HepG2 (cell line): ENCODE results near the gene EEFSEC. TPM values are rescaled to one million over a fixed set of nuclear protein-coding genes. Genes with fewer than 3 reads are reported as not detected.

Experiments
- ATAC-seq: fragments of 200-7000 bp; cut with Tn5 transposase; 3 replicates; pipeline ENCODE4 v1.9.1; 2020; ENCODE audit warnings: mild to moderate bottlenecking, moderate library complexity
- BruUV-seq: library from RNA; stranded (reverse); fragments of 400-500 nt; replicated peaks from 2 replicates; lab custom pipeline; 2021; lab: Mats Ljungman, UMichigan
- CTCF ChIA-PET: fragments of 300-600 bp; formaldehyde crosslinking; extraction: SDS; loops from one replicate; lab custom pipeline; 2021; ENCODE audit warnings: low total read pairs, inconsistent platforms, low intra/inter-chr PET ratio; lab: Yijun Ruan, JAX
- POLR2A ChIA-PET: fragments of 350-600 bp; sonication (Branson Sonifier 250); formaldehyde crosslinking; loops from one replicate; lab custom pipeline; 2020; ENCODE audit warnings: antibody characterized with exemption, inconsistent platforms; lab: Yijun Ruan, JAX
- DNase-seq: peaks from one replicate; pipeline ENCODE4 v3.0.0-alpha.2; 2015; ENCODE audit warnings: low spot score
- FAIRE-seq: peaks from 3 replicates; lab custom pipeline; 2011; peaks lifted over from hg19 to GRCh38; lab: Jason Lieb, UNC
- H2AFZ ChIP-seq: one replicate; pipeline ENCODE4 v1.6.1; 2011; ENCODE audit warnings: low read length, inconsistent platforms
- H3K27ac ChIP-seq: fragments of 300-600 bp; 3 replicates; pipeline ENCODE4 v1.8.0; 2011; ENCODE audit warnings: mixed run types, mild to moderate bottlenecking, mixed read lengths, low read length, inconsistent platforms; ENCODE audit not compliant: insufficient read depth; ENCODE audit errors: extremely low read length
- H3K27me3 ChIP-seq, 2 experiments: fragments of 200-600 bp in 1 of 2; 2 replicates in 1 of 2; 3 replicates in 1 of 2; pipeline versions ENCODE4 v1.6.0 to v1.8.0; 2011; ENCODE audit warnings: low read length in 2 of 2, mild to moderate bottlenecking in 2 of 2, moderate library complexity in 2 of 2, inconsistent platforms in 1 of 2; ENCODE audit not compliant: insufficient read depth in 2 of 2, control insufficient read depth in 1 of 2
- H3K36me3 ChIP-seq, 2 experiments: fragments of 200-600 bp in 1 of 2; replicated peaks in 1 of 2; 2 replicates in 1 of 2; 3 replicates in 1 of 2; pipeline versions ENCODE4 v1.5.1 to v1.8.0; 2011; ENCODE audit warnings: low read length in 2 of 2, inconsistent platforms in 1 of 2; ENCODE audit not compliant: insufficient read depth in 2 of 2, control insufficient read depth in 1 of 2
- H3K4me1 ChIP-seq: 2 replicates; pipeline ENCODE4 v1.5.1; 2012; ENCODE audit warnings: low read length, inconsistent platforms; ENCODE audit not compliant: insufficient read depth
- H3K4me2 ChIP-seq: 2 replicates; pipeline ENCODE4 v1.6.0; 2011; ENCODE audit warnings: low read depth, low read length, inconsistent platforms
- H3K4me3 ChIP-seq, 3 experiments: fragments of 200-600 bp in 1 of 3; sonication (generic), shearing (Covaris generic) in 1 of 3; replicated peaks in 1 of 3; 2 replicates each; pipeline ENCODE4 v1.5.1; 2011 to 2016; ENCODE audit warnings: low read length in 3 of 3, inconsistent platforms in 2 of 3, low read depth in 2 of 3, mild to moderate bottlenecking in 2 of 3, control low read depth in 1 of 3, mixed read lengths in 1 of 3; ENCODE audit not compliant: insufficient read depth in 1 of 3
- H3K79me2 ChIP-seq: one replicate; pipeline ENCODE4 v1.6.1; 2011; ENCODE audit warnings: low read length, inconsistent platforms; ENCODE audit not compliant: insufficient read depth
- H3K9ac ChIP-seq: 2 replicates; pipeline ENCODE4 v1.6.0; 2011; ENCODE audit warnings: mild to moderate bottlenecking, low read depth, low read length, inconsistent platforms; ENCODE audit not compliant: insufficient read depth
- H3K9me3 ChIP-seq: 2 replicates; pipeline ENCODE4 v1.5.1; 2012; ENCODE audit warnings: mild to moderate bottlenecking, low read length
- H4K20me1 ChIP-seq: 2 replicates; pipeline ENCODE4 v1.6.0; 2011; ENCODE audit warnings: inconsistent platforms, mild to moderate bottlenecking, low read length, moderate library complexity; ENCODE audit not compliant: insufficient read depth
- EEA1 ChIP-seq: sonication (generic); formaldehyde crosslinking; IDR thresholded peaks from 2 replicates; pipeline ENCODE4 v1.5.1; 2020; ENCODE audit warnings: mild to moderate bottlenecking, missing genetic modification reagents, borderline replicate concordance
- FOXJ3 ChIP-seq: sonication (generic); formaldehyde crosslinking; IDR thresholded peaks from 2 replicates; pipeline ENCODE4 v1.4.0; 2020; ENCODE audit warnings: missing genetic modification reagents, mild to moderate bottlenecking, borderline replicate concordance
- GPN1 ChIP-seq: sonication (generic); formaldehyde crosslinking; IDR thresholded peaks from 2 replicates; pipeline ENCODE4 v1.5.1; 2020; ENCODE audit warnings: missing genetic modification reagents, borderline replicate concordance
- MEIS2 ChIP-seq: sonication (generic); formaldehyde crosslinking; IDR thresholded peaks from 2 replicates; pipeline ENCODE4 v1.9.0; 2021; ENCODE audit warnings: mild to moderate bottlenecking, missing genetic modification reagents
- MXD4 ChIP-seq: IDR thresholded peaks from 2 replicates; pipeline ENCODE4 v1.6.1; 2016; ENCODE audit warnings: mild to moderate bottlenecking, missing biosample characterization, missing genetic modification reagents
- RFX1 ChIP-seq: fragments of 450-650 bp; IDR thresholded peaks from 2 replicates; pipeline ENCODE4 v1.6.1; 2017
- TBX2 ChIP-seq: sonication (generic); formaldehyde crosslinking; IDR thresholded peaks from 2 replicates; pipeline ENCODE4 v1.5.0; 2020; ENCODE audit warnings: missing genetic modification reagents, mild to moderate bottlenecking, borderline replicate concordance
- WGBS: methylation state at CpG from one replicate; pipeline ENCODE4 v1.1.6; 2017; ENCODE audit warnings: low lambda C conversion rate; 5-methylcytosine and 5-hydroxymethylcytosine counted together
- in situ Hi-C: cut with HindIII; loops from 2 replicates; pipeline ENCODE4 v1.10.0; 2017; ENCODE audit warnings: low pct_unique_long_range_greater_than_20kb; ENCODE audit not compliant: extremely low pct_ligation_motif_present
- intact Hi-C: fragments of 100-400 bp; cut with micrococcal nuclease; formaldehyde crosslinking; loops from one replicate; pipeline ENCODE4 v1.10.0; 2022; ENCODE audit not compliant: unreplicated experiment
- polyA plus RNA-seq, 8 experiments: library from polyadenylated mRNA; depleted of rRNA in 3 of 8; stranded (reverse) in 7 of 8; unstranded in 1 of 8; fragments of >200 nt; fragmentation: Illumina TruSeq in 4 of 8; extraction: Trizol in 4 of 8; gene quantifications; 2 replicates each; pipeline versions ENCODE4 v1.2.1 to v1.2.3, GENCODE V29; 2011 to 2016; ENCODE audit warnings: low read depth in 4 of 8, missing spikeins in 1 of 8, mixed read lengths in 1 of 8; ENCODE audit not compliant: insufficient read depth in 1 of 8
- total RNA-seq, 5 experiments: library from RNA; depleted of rRNA; stranded (reverse); fragments of >200 nt; fragmentation: Illumina TruSeq; extraction: Trizol; gene quantifications; 2 replicates each; pipeline ENCODE4 v1.2.3, GENCODE V29; 2016; ENCODE audit warnings: low read depth in 1 of 5
- TF ChIP-seq, protein P1 (sequence below): sonication (generic); formaldehyde crosslinking; IDR thresholded peaks from 2 replicates; pipeline ENCODE4 v1.4.0; 2020; ENCODE audit warnings: missing genetic modification reagents; ENCODE audit errors: not compliant biosample characterization
- TF ChIP-seq, protein P2 (sequence below): sonication (generic); formaldehyde crosslinking; IDR thresholded peaks from 2 replicates; pipeline ENCODE4 v1.5.1; 2020; ENCODE audit warnings: missing genetic modification reagents, mild to moderate bottlenecking, borderline replicate concordance

EEFSEC gene
- total and polyA plus RNA-seq, 2 of the 13 experiments (the other 11 are each of a cell fraction or from before 2014, with no cell fraction given): 6.4 to 24.2 TPM

DNA sequence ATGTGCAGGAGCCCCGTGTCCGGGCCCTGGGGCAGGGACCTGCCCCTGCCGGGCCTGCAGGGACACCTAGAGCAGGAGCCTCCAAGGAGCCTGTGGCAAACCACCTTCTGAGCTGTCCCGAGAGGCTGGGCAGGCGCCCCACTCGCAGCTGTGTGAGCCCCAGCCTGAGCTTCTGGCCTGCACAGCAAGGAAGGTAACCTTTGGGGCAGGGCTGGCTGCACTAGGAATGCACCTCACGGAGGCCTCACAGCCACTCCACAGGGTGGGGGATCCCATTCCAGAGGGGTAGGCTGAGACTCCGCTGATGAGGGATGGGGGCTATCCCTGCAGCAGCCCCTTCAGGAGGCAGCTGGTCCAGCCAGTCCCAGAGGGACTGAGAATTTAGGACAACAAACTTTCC lies 245.3 kb downstream of the EEFSEC start:
- Histone ChIP-seq H3K4me3 (no peak overlapping the region), H4K20me1 (no peaks in the 10 kb centered on the region), H3K36me3 (peaks cover 0 to 1% of the 10 kb centered on the region in 2 experiments; a peak in 2 of 5 replicates), H3K27ac (no peak overlapping the region), H2AFZ (no peak overlapping the region), H3K27me3 (no peaks in the 10 kb centered on the region), H3K9me3 (no peaks in the 10 kb centered on the region), H3K4me2 (no peak overlapping the region), H3K79me2 (no peaks in the 10 kb centered on the region), H3K9ac (no peak overlapping the region), H3K4me1 (peaks cover 19% of the 10 kb centered on the region)
- FAIRE-seq (no peak), ATAC-seq (no peak), DNase-seq (no peak)
- ChIA-PET POLR2A (no interaction called here), CTCF (no interaction called here)
- in situ Hi-C loops (no loop called here), intact Hi-C loops (no loop called here)
- TF ChIP-seq FOXJ3 (no peak), RFX1 (no peak), MEIS2 (CRISPR knock-in tag) (no peak), GPN1 (CRISPR knock-in tag) (no peak), MXD4 (CRISPR knock-in tag) (no peak), EEA1 (no peak), TBX2 (CRISPR knock-in tag) (no peak)
- TF ChIP-seq, protein P1, sequence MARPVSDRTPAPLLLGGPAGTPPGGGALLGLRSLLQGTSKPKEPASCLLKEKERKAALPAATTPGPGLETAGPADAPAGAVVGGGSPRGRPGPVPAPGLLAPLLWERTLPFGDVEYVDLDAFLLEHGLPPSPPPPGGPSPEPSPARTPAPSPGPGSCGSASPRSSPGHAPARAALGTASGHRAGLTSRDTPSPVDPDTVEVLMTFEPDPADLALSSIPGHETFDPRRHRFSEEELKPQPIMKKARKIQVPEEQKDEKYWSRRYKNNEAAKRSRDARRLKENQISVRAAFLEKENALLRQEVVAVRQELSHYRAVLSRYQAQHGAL: no peak
- TF ChIP-seq, protein P2, sequence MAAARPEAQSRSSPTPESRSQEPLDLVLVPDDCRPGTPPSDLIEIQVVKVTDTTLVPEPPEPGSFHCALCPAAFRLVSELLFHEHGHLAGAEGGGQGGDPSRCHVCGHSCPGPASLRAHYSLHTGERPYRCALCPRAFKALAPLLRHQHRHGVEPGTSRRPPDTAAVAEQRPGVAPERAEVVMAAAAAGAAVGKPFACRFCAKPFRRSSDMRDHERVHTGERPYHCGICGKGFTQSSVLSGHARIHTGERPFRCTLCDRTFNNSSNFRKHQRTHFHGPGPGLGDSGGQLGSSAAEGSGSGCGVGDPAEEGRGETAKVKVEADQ (CRISPR knock-in tag): no peak
- BruUV-seq: no TSS peak
- WGBS: 80% methylated on average over 1 of the region's 8 CpGs
